Endometrial microvascular endothelial cells (primary cell): ENCODE results near the gene C1QTNF6. TPM values are rescaled to one million over a fixed set of nuclear protein-coding genes. Genes with fewer than 3 reads are reported as not detected.
"Not testable (repeated sequence)": the region's sequence is repeated elsewhere in the genome, so short reads cannot be mapped to it uniquely, and the experiment has no call there.

ENCODE experiments used
- in situ Hi-C: cut with HindIII; loops from 2 replicates; pipeline ENCODE4 v1.10.0; 2017; ENCODE audit warnings: low sequenced_read_pairs, low pct_unique_long_range_greater_than_20kb; ENCODE audit errors: inconsistent ontology term
- total RNA-seq: library from RNA; depleted of rRNA; stranded (reverse); fragments of >200 nt; gene quantifications from one replicate; pipeline ENCODE4 v1.2.3, GENCODE V29; 2015; ENCODE audit errors: inconsistent ontology term

Gene C1QTNF6
- 2.8 TPM for total RNA-seq

DNA sequence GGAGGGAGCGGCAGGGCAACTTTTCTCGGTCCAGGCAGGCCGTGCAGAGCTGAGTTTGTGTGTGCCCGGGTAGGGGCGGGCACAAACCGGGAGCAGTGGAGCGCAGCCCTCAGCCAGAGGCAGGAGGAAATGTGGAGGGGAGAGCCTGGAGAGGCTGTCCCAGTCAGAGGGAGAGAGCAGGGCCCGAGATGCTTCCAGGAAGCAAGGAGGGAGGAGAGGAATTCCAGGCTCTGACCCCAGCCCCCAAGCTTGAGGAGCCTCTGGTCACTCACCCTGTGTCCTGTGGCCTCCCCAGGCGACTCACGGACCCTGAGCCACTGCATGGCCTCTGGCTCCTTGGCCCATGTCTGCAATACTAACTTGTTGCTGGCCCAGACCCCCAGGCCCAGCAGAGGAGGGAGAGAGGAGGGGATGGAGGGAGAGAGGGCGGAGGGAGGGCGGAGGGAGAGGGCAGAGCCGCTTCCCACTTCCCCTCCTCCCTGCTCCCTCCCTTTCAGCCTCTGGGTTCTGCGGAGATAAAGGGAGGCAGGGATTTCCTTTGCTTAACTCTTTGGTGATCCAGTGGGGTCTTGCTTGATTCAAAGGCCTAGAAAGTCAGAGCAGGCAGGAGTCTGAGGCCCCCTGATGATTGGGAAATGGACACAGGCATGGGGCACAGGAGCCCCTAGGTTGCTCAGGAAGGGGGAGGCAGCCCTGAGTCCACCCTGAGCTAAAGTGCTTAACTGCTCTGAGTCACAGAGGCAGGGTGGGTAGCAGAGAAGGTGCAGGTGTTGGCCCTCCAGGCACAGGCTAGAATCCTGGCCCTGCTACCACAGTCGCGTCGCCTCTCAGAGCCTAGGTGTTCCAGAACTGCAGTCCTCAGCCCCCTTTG is at the start of gene C1QTNF6:
C1QTNF6 (minus strand) TSS at position 357 of the 871 bp plus-strand sequence; CDS start at position 323, 34 bp downstream.
- in situ Hi-C loops = no loop called here

DNA sequence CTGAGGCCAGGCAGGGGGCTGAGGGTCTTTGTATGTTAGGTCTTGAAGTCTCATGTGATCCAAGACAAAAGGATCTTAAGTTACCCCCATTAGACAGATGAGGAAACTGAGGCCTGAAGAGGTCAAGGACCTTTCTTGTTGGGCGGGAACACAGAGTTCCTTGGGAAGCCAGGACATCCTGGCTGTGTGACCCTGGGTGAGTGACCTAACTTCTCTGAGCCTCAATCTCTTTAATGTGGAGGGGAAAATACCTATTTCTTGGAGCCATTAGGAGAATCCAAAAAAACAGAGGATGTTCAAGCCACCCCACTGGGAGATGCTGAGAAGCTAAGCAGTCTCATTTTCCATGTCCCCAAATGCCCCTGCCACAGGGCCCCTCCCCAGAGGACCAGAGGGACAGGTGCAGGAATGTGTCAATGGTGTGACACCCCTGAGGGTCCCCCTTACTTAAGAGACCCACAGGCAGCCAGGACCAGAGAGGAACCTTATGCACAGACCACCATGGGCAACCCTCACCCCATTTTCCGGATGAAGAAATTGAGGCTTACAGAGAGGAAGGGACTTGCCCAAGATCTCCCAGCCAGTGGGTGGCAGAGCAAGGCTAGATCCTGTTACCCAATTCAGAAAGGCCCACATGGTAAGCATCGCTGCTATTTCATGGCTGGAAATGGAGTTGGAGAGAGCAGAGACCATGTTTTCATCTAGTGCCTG is 48.0 kb upstream of the C1QTNF6 start:
- in situ Hi-C loops = no loop called here

- in situ Hi-C loops = no loop called here
Measured at GRCh38 chr22:37234736-37235711, 47.0 kb upstream of the C1QTNF6 start.

DNA sequence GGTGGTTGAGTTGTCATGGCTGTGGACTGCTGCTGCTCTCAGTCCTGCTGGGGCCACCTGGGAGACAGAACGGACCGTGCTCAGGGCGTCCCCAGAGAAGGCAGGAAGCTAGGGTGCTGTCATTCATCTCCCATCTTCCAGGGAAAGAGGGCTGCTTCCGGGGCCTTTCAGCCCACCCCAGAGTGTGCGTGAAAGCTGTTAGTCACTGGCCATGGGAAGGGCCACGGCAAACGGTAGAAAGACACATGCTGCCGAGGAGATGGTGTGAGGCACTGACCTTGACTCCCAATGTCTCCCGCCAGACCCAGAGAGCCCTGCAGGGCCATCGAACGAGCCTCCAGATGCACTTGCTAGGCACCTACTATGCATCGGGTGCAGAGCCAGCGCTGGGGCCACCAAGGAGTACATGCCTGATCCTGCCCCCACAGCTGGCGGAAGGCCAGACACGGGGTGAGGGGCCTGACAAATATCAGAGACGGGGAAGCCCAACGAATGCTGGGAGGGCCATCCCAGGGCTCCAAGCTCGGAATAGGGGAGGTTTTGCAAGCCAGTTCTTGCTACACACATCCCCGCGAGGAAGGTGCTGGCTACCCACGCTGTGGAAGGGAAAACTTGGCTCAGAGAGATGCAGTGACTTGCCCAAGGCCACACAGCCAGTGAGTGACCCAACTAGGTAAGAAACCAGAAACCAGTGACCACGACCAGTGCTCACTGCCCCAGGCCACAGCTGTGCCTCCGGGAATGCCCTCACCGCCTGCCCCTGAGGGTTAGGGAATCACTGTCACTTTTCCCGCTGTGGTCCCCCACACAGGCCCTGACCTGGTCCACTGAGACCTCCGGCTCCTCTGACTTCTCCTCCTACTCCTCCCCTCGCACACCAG is 45.9 kb upstream of the C1QTNF6 start:
- in situ Hi-C loops = no loop called here

DNA sequence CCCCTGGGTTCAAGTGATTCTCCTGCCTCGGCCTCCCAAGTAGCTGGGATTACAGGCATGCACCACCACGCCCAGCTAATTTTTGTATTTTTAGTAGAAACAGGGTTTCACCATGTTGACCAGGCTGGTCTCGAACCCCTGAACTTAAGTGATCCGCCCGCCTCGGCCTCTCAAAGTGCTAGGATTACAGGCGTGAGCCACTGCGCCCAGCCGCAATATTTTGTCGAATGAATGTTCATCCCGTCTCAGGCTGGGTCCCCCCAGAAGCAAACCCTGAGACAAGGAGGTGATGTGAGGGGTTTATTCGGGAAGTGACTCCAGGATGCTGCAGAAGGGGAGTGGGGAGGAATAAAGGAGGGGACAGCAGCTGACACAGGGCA is 45.3 kb upstream of the C1QTNF6 start:
- in situ Hi-C loops = not testable (repeated sequence)

DNA sequence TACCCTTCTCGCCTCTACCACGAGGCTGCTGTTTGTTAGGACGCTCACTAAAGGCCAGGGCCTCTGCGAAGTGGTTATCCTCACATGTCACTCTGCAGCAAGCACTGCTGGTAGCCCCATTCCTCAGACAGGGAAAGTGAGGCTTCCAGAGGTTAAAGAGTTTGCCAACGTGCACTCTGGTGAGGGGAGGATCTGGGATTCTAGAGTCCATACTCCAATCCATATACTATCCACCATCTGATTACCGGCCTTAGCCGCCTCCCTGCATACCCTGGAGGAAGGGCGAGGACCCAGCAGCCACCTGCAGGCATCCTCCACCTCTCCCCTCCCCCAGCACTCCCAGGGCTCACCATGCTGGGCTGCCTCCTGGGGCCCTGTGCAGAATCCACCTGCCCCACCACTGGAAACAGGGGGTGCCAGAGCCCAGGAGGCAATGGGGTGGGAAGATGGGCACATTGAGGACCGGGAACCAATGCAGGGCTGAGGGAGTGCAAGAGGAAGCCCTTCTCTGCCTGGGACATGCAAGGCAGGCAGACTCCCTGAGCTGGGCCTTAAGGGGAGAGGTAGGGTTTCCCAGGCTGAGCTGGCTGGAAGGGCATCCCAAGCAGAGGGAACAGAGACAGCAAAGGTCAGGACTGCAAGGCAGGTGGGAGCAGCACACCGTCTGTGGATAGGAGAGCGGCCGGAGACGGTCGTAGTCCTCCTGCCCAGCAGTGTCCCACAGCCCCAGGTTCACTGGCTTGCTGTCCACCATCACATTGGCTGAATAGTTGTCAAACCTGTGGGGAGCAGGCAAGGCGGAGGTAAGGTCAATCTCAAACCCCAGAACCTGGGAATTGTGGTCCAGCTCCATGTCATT is 44.3 kb upstream of the C1QTNF6 start:
- in situ Hi-C loops = no loop called here

- in situ Hi-C loops = no loop called here
Measured at GRCh38 chr22:37231406-37232139, 43.5 kb upstream of the C1QTNF6 start.

DNA sequence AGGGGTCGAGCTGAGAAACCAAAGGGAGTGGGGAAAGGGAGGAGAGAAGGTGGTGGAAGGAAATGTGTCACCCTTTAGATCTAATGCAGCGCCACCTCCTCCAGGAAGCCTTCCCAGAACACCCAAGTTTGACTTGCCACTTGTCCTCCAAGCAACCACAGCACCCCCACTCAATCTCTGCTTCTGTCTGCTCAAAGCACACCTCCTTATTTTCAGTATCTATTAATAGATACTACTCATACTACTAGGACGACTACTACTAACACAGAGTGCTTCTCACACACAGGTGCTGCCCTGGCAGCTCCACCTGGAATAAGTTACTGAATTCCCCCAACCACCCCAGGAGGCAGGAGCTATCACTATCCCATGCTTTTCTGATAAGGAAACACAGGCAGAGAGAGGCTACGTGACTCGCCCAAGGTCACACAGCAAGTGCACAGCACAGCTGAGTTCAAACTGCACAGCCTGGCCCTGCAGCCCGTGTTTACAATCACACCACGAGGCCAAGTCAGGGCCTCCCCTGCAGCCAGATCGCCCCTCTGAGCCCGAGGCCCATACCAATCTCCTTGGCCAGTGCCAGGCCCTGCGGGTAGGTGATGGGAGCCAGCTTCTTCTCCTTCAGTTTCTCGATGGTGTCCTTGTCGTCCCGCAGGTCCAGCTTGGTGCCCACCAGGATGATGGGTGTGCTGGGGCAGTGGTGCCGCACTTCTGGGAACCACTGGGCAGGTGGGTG is 42.8 kb upstream of the C1QTNF6 start:
- in situ Hi-C loops = no loop called here

GRCh38 chr22:37229805-37230672 is 42.0 kb upstream of the C1QTNF6 start:
- in situ Hi-C loops = no loop called here

- in situ Hi-C loops = no loop called here
Measured at GRCh38 chr22:37229012-37229804, 41.2 kb upstream of the C1QTNF6 start.

DNA sequence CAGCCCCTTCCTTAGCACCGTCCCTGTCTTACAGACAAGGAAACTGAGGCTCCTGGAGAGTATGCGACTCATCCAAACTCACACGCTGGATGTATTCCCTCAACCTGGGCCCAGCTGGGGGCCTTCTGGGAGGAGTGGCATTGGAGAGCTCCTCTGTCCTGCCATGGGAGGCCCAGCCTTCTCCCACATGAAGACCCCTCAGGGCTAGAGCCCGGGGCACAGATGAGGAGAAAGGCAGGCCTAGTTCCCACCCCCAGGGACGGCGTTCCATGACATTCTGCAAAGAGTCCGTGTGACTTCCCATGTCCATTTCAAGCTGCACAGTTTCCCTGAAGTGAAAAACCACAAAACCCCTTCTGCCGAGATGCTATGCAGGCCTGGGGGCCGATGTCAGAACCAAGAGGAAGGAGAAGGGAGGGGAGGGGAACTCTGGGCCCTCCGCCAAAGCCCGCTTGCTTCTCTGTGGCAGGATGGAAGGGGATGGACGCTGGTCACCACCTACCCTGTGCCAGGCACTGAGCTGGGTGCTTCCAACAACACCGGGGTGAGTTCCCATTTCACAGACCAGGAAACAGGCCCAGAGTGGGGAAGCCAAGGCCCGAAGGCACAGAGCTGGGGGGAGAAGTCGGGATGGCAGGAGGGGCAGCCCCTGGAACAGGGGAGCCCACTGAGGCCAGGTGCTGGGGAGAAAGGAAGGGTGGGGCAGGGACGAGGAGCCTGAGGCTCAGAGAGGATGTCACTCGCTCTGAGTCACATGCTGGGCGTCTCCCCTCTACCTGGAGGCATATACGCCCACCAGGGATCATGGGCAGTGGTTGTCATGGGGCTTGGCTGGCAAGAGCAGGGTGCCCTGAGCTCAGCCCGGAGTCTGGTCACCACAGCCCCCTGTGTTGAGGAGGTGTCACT is 40.3 kb upstream of the C1QTNF6 start:
- in situ Hi-C loops = no loop called here

DNA sequence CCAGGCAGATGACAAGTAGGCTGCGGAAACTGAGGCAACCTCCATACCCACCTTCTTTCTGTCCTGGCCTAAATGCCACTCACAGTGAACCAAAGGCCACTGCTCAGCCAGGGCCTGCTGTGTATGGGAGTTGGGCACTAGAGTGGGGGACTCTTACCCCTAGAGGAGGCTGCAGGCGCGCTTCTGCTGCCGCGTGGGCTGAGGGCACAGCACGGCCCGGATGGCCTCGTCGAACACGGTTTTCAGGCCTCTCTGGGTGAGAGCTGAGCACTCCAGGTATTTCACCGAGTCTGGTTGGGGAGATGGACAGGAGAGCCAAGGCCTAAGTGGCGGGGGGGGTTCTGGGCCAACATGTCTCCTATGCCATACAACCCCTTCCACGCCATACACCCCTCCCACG is 38.5 kb upstream of the C1QTNF6 start:
- in situ Hi-C loops = no loop called here

DNA sequence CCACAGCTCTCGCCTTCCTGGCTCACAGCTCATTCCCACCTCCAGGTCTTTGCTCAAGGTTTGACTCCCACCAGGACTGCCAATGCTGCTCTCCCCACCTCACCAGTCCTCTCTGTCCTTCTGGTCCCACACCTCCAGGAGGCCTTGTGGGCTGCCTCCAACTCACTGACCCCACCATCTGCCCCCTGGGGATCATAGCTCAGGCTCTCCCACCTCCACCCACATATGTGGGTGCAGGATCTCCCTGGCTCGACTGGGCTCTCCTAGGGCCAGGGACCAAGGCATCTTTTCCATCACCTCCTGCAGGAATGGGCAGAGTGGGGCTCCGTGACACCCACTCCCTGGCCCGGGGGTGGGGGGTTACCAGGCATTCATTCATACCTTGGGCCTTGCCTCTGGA is 38.0 kb upstream of the C1QTNF6 start:
- in situ Hi-C loops = no loop called here

DNA sequence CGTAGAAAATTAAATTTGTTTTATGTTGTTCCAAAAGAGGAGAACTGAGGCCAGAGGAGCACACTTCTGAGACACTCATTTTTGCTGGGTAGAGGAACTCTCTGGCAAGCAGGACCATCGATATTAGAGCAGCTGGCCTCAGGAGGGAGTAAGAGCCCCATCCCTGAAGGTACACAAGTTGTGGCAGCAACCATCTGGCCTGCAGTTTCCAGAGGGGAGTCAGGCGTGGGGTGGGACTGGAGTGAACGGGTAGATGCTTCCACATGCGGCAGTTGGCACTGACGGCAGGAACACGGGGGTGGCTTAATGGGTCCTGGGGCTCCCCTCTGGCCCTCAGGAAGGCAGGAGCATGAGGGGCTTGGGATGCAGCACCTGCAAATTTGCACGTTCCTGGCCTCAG is 37.4 kb upstream of the C1QTNF6 start:
- in situ Hi-C loops = no loop called here
